ENCODE results near the gene ZCCHC17.
A peak's percentile ranks its signal among the peaks of the same experiment; 100 is the strongest.

The ZCCHC17 gene

DNA sequence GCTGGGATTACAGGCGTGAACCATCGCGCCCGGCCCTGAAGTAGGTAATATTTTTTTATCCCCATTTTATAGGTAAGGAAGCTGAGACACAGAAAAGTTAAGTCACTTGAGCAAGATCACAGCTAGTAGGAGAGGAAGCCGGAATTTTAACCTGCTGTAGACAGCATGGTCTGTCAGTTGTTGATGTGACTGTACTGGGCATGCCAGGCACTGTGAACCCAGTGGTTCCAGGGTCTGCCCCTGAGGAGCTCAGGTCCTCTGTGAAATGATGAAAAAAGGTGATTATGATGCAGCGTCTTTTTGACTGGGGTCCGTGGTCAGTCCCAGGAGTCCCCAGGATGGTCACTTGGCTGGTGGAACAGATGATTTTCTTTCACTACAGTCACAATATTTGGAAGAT is 92.8 kb downstream of the ZCCHC17 start:
- no peak for DNase-seq (ENCODE audit: low read depth in 1 of 2, low spot score in 1 of 2)

DNA sequence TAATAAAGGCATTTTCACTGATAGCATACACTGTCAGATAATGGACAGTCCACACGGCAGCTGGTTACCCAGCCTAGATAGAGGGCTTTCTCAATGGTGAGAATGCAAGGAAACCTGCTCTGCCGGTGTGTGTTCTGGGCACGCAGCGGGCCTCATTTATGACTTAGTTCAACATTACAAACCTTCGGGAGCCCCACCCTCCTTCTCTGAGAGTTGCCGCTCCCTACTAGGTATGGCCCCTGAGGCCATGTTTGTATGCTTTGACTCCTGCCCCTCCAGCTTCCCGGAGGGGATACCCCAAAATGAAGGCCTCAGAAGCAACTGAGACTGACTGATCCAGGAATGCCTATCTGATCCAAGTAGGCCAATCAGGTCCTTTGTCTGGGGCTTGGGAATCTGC is 93.2 kb downstream of the ZCCHC17 start:
- no peak for DNase-seq (ENCODE audit: low read depth in 1 of 2, low spot score in 1 of 2)

DNA sequence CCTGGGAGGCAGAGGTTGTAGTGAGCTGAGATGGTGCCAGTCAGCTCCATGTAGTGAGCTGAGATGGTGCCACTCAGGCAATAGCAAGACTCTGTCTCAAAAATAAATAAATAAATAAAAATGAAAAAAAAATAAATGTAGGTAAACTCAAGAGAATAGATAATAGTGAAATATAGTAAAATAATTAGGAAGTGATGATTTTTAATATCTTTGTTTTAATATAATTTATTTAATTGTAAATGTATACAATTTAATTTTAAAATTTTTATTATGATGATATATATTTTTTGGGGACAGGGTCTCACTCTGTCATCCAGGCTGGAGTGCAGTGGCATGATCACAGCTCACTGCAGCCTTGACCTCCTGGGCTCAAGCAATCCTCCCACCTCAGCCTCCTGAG is 96.6 kb downstream of the ZCCHC17 start:
- no peak for DNase-seq (ENCODE audit: low read depth in 1 of 2, low spot score in 1 of 2)

DNA sequence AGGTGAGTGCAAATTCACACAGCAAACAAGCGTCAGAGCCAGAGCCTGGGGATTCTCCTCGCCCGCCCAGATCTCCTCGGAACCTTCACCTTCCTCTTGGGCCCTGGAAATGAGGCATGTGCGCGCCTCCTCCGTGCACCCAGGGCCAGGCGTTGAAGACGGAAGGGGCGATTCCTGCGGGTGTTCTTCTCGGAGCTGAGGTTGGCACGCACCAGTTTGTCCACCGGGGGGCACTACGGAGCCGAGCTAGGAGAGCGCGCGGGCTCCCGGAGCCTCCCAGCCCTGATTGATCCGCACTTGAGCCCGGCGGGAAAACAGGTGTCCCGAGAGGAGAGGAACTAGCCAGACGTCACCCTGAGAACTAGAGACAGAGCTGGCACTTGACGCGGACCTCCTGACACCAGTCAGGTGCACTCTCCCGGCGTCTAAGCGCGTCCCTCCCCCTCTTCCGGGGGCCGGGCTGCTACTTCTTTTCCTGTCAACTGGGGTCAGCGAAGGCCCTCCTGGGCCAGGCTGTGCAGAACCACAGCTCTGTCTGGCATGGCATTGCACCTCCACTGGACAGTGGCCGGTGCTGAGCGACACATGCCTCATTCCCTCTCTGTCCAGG is 97.9 kb downstream of the ZCCHC17 start:
- DNase-seq (ENCODE audit: low read depth in 1 of 2, low spot score in 1 of 2) = peak; percentile 59 to 72

DNA sequence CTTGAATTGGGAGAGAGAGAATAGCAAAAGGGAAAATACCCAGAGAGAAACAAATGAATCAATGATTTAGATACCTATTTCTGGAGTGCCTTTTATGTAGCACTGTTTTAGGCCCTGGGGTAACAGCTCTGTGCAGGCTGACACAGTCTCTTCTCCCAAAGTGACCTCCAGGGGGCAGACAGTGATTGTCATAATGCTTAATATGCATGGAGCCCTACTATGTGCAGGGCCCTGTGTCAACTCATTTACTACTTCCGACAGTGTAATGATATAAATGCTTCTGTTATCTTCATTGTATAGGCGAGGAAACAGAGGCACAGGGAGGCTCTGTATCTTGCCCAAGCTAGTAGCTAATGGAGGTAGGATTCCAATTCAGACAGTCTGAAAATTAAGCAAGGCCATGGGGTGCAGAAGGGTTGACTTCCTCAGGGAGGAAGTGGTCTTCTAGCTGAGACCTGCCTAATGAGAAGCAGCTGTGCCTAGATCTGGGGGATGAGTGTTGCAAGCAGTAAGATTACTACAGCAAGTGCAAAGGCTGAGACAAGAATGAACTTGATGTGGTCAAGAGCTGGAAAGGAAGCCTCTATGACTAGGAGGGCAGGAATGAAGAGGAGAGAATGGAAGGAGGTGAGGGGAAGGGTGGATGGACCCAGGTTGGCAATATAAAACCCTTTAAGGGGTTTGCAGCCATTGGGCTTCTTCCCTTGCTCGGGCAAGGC is 100.0 kb downstream of the ZCCHC17 start:
- DNase-seq (ENCODE audit: low read depth in 1 of 2, low spot score in 1 of 2) = no peak

DNA sequence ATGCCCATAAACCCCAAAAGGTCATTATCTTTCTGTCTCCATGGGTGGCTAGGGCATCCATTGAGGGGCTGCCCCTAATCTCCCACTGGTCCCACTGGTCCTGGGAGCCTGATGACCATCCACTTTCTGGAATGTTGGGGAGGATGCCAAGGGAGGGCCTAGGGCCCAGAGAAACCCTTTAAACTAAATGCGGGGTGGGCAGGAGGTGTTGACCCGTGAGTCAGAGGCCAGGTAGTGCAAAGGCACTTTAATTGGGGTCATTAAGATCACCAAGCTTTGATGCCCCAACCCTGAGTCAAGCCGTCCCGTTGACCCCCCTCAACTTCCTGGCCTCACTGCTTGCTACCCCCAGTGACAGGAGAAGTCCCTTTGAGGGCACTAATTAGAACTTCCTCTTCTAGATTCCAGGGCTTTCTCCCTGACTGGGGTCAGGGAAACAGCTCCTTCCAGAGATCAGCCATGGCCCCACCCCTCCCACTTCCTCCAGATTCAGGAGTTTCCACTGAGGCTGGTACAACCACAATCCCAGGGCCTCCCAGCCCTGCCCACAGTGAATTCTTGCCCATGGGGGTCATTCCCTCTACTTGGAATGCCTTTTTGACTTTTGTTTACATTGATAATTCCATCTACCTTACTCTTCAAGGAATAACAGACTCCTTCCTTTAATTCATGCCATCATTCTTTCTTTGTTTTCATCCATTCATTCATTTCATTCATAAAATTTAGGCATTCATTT is 100.7 kb downstream of the ZCCHC17 start:
- no peak for DNase-seq (ENCODE audit: low read depth in 1 of 2, low spot score in 1 of 2)

DNA sequence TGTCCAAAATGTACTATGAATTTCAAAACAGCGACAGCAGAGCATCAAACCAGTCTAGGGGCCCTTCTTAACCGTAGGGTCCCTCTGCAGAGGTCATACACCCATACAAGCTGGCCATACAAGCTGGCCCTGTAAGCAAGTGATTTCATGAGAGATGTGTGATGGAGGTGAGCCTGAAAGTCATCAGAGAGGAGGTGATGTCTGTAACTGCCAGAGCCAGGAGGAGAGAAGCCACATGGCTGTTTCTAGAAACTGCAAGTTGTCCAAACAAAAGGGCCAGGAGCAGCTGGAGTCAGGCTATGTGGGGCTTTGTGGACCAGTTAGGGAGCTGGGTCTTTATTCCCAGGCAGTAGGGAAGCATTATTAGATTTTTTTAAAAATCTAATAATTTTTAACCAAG is 101.4 kb downstream of the ZCCHC17 start:
- no peak for DNase-seq (ENCODE audit: low read depth in 1 of 2, low spot score in 1 of 2)

DNA sequence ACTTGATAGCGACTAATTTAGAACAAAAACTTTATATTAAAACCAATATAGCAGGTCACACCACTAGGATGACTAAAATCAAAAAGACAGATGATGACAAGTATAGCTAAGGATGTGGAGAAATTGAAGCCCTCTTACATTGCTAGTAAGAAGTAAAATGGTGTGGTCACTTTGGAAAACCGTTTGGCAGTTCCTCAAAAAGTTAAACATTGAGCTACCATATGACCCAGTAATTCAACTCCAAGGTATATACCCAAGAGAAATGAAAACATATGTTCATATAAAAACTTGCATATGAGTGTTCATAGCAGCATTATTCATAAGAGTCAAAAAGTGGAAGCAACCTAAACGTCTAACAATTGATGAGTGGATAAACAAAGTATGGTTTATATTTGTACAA is 103.1 kb downstream of the ZCCHC17 start:
- DNase-seq (ENCODE audit: low read depth in 1 of 2, low spot score in 1 of 2) = no peak

DNA sequence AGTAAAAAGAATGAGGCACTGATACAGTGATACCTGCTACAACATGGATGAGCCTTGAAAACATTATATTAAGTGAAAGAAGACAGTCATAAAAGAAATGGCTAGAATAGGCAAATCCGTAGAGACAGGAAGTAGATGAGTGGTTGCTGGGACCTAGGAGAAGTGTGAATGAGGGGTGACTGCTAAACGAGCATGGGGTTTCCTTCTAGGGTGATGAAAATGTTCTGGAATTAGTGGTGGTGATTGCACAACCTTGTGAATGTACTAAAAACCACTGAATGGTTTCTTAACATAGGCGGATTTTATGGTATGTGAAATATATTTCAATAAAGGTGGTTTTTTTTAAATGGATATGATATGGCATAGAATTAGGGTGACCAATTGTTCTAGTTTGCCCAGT is 103.6 kb downstream of the ZCCHC17 start:
- DNase-seq (ENCODE audit: low read depth in 1 of 2, low spot score in 1 of 2) = no peak

DNA sequence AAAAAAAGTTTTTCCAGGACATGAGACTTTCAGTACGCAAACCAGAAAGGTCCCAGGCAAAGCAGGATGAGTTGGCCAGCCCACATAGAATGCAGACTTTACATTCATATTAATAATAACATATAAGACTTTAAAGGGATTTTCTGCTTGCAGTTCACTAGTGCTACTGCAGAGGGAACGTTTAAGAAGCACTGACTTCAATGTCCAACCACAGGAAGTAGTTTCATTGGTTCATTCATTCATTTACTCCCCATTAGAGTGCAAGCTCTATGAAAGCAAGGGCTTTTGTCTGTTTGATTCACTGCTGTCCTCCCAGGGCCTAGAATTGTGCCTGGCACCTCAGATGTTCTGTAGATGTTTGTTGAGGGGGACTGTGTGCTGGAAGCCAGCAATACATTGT is 104.4 kb downstream of the ZCCHC17 start:
- no peak for DNase-seq (ENCODE audit: low read depth in 1 of 2, low spot score in 1 of 2)

DNA sequence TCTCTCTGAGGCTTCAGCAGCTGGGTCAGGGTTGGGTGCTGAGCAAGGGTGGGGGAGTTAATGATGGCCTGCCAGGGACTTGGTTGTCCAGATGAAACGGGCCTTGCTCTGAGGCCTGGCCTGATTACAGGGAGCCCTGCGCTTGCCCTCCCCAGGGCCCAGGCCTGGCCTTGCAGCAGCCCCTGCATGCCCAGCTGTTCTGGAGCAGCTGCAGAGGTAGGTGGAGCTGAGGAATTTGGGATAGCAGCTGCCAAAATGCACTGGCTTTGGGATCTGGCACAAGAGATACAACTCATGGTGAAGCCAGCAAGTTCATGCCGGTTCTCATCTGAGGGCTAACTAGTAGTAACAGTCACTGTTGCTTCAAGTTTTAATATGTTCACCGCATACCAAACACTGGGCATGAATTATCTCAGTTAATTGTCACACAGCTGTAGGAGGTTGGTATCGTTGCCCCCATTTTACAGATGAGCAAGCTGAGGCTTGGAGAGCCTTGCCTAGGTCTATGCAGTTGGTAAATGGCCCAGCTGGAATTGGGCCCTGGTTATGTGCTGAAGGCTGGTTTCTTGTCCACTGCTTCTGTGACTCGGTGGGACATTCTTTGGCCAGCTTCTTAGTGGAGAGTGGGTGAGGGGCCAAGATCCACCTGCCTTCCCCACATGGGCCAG is 108.9 kb downstream of the ZCCHC17 start:
- no peak for DNase-seq (ENCODE audit: low read depth in 1 of 2, low spot score in 1 of 2)

DNA sequence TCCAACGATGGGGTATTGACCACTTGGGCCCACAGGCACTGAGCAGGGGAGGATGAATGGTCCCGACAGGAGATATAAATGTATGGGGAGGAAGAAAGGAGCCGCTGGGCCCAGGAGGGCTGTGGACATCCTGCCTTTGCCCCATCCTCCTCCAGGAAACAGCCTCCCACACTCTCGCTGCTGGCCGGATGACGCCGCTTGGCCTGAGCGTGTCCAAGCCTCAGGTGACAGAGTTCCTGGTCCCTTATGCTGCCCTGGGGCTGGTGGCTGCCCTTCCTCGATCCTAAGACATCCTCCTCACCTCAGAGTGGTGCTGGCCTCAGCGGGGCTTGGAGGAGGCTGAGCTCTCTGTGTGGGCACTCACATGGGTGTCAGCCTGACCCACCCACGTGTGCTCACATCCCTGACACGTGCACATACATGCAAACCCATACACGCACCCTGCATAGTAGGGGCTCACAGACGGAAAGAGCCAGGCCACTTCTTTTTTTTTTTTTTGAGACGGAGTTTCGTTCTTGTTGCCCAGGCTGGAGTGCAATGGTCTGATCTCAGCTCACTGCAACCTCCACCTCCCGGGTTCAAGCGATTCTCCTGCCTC is 110.3 kb downstream of the ZCCHC17 start:
- no peak for DNase-seq (ENCODE audit: low read depth in 1 of 2, low spot score in 1 of 2)

DNA sequence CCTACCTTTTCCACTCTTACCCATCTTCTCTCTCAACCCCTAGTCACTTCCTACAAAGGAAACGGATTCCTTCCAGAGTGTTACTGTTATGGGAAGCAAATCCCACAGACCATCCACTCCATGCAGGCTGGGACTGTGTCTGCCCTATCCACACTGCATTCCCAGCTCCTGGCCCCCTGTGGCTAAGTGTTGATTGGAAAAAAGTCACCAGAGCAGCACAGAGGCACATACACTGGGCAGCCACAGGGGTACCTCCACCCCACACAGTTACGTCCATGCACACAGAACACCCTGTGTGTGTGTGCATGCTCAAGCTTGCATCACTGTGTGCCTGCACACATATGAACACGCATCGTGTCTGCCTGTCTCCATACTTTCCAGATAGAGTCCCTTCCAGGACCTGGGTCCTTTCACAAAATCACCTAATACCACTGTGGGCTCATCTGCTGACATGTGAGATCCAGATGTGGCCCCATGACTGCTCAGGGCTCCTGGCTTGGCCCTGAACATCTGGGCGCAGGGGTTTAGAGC is 112.0 kb downstream of the ZCCHC17 start:
- no peak for DNase-seq (ENCODE audit: low read depth in 1 of 2, low spot score in 1 of 2)

DNA sequence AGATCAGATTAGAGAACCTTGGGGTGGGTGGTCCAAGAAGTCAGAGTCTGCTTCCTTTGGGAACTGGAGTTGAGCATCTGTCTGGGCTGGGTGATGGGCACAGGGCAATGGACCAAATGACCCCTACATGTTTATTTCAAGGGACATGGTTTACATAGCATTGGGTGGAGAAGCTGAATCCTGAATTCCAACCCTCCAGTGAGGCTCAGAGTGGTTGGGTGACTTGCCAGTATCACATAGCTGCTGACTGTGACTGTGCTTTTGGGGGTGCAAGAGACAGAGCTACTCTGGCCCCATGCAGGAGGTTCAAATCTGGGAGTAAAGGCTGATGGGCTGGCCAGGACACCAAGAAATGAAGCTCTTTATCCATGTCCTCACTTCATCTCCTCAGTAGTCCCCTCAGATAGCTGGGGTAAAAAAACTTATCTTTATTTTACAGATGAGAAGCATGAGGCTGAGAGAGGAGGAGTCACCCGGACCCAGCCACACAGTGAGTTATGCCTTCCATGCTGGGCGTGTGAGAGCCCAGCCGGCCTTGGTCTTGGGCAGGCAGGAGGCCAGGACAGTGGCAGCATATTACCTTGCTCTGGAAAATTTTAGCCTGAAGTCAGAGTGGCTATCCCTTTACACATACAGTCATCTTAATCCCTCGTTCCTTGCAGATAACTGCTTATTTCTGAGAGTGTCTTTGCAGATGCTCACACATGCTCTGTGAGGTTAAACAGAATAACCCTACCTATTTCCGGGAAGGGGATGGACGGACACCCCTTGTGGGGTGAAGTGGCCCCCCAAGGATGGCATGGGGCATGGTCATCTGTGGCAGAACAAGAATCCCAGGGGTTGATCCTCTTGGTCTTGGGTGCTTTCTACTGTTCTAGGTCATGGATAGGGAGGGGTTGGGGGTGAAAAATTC is 113.4 kb downstream of the ZCCHC17 start:
- DNase-seq (ENCODE audit: low read depth in 1 of 2, low spot score in 1 of 2) = no peak

DNA sequence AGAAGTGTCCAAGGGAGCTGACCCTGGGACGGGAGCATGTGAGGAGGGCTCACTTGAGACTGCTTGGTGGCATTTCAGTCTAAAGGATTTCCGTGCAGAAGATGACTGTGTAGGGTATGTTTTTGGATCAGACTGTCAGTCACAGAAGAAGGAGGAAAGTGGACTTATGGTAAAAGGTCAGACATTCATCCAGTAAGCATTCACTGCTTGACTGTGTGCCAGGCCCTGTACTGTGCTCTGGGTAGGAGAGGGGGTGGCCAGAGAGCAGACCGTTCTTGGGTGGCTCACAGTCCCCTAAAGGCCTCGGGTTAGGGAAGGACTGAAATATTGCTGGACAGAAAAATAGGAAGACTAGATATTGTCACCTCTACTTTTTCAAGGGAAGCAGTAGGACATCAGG is 114.0 kb downstream of the ZCCHC17 start:
- DNase-seq (ENCODE audit: low read depth in 1 of 2, low spot score in 1 of 2) = no peak

DNA sequence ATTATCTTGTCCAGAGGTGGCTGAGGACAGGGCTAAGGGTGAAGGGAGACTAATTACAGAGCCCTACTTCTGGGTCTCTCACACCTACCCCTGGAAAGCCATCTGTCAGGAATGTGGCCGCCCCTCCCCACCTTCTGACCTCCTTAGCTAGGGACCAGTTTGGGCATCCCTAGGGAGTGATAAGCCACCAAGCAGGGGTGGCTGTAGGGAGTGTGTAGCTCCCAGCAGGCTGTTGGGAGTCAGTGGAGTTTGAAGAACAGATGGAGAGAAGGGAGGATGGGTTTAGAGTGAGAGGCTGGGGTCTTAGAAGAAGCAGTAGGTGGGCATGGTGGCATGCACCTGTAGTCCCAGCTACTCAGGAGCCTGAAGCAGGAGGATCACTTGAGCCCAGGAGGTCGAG is 115.4 kb downstream of the ZCCHC17 start:
- no peak for DNase-seq (ENCODE audit: low read depth in 1 of 2, low spot score in 1 of 2)

DNA sequence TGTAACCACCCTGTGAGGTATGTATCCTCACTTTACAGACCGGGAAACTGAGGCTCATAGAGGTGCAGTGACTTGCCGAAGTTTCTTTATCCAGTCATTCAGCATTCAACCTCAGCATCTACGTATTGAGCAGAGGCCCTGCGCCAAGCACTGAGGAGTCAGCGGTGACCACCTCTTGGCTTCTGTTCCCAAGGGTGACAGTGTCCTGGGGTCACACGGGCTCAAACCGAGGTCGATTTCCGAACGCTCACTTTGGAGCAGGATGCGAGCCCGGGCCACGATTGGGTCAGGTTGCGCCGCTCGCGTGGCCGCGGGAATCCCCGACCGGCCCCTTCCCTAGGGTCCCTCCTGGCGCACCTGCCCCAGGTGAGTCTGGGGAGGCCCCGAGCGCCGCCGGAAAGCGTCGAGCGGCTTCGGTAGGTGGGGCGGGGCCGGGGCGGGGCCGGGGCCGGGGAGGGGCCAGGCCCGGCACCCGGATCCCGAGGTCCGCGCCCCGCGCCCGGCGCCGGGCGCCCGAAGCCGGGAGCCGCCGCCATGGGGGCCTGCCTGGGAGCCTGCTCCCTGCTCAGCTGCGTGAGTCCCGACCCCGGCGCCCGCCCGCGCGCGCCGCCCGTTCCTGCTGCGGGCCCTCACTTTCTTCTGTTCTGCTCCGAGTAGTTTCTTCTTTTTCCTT is 116.0 kb downstream of the ZCCHC17 start, which contains the start of gene SERINC2:
TSS of gene SERINC2 (plus strand) at position 482 of the 673 bp plus-strand sequence. CDS start at position 535, 53 bp downstream.
- no peak for DNase-seq (ENCODE audit: low read depth in 1 of 2, low spot score in 1 of 2)

DNA sequence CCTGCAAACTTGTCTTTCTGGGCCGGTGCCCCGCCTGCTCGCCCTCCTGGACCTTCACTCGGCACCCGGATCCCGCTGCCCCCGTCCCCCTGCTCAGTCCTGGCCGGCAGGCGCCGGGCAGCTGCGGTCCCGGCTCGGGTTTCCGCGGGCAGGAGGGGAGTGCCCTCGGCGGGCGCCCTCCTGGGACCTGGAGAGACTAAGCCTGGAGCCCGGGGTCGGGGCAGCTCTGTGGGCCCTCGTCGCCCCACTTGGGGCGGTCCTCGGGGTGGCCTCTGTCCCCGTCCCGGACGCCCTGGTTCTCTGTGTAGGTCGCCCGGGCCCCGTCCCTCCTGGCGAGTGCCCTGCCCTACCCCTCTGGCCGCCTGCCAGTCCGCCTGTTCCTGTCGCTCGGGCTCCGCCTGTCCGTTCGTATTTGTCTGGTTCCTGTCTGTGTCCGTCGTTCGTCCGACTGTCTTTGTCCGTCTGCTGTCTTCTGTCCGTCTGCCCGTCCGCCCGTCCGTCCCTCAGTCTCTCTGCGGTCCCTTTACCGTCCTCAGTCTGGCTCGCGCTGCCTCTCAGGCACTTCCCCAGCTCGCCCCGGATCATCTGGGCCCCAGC is 116.7 kb downstream of the ZCCHC17 start:
- DNase-seq (ENCODE audit: low read depth in 1 of 2, low spot score in 1 of 2) = no peak

Measured in activated CD4-positive, alpha-beta T cell treated with anti-CD3 and anti-CD28 coated beads, Interleukin-2, amount 50 U/mL, for 24 hours (primary cell).